ES-I3 (cell line): ENCODE measurements around the gene TMTC3.
A peak's percentile ranks its signal among the peaks of the same experiment; 100 is the strongest.
"Not testable (repeated sequence)": the region's sequence is repeated elsewhere in the genome, so short reads cannot be mapped to it uniquely, and the experiment has no call there.

ENCODE experiments used
- H3K36me3 ChIP-seq: 2 replicates; pipeline ENCODE4 v1.6.1; 2013; ENCODE audit warnings: mild to moderate bottlenecking, low read length, control low read depth, moderate library complexity; ENCODE audit not compliant: insufficient read depth
- H3K4me1 ChIP-seq: 2 replicates; pipeline ENCODE4 v1.6.1; 2013; ENCODE audit warnings: mild to moderate bottlenecking, control low read depth, low read length; ENCODE audit not compliant: insufficient read depth
- H3K9ac ChIP-seq: 2 replicates; pipeline ENCODE4 v1.6.1; 2013; ENCODE audit warnings: low read depth, mild to moderate bottlenecking, low read length, moderate library complexity
- H3K9me3 ChIP-seq: 2 replicates; pipeline ENCODE4 v1.6.1; 2013; ENCODE audit warnings: mild to moderate bottlenecking, low read length, moderate library complexity; ENCODE audit not compliant: control insufficient read depth, insufficient read depth

TMTC3 gene

GRCh38 chr12:88141774-88142609 is at the start of gene TMTC3, which contains the start of gene CEP290:
TSS of gene TMTC3 (plus strand) at chr12:88142307. CDS start at chr12:88148316, 6,009 bp downstream.
TSS of gene CEP290 (minus strand) at chr12:88142088. CDS start at chr12:88141307, 781 bp downstream.
- Histone ChIP-seq H3K36me3 (no peaks in the 10 kb centered on the region), H3K4me1 (peaks cover 29% of the 10 kb centered on the region), H3K9me3 (no peaks in the 10 kb centered on the region), H3K9ac (peak within 1 kb of the TSS; percentile 92)

DNA sequence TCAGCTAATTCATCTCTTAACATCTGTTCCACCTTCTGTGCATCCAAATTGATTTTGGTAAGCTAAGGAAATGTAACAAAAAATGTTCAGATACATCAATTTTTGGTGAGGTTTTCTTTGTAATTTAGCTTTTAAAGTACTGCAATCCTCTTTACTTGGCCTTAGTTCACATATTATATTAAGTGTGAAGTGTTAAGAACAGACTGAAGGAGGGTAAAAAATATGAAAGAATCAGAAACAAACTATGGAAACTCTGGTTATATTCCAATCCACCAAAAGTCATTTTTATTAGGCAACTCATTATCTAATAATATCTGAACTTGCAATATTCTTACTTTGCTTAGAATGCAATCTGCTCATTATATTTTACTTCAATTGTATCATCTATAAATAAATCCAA is 49.3 kb upstream of the TMTC3 start:
- H3K4me1 ChIP-seq = no peaks in the 10 kb centered on the region
- H3K9ac ChIP-seq = no peak overlapping the region
- H3K36me3 ChIP-seq = peaks cover 12% of the 10 kb centered on the region; the same call in 1 of the 2 replicates

DNA sequence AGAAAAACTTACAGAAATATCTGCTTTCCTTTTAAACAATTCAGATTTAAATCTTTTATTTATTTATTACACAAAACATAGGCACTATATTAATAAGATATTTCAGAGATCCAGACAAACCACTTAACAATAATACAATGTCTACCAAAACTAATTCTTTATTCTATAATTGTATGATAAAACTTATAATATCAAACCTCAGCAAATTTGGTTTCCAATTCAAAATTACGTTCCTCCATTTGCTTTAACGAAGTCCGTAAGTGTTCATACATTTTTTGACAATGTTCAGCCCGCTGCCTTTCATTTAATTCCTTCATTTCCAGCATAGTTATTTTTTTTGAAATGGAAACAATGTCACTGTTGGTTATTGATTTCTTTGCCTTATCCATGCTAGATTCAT is 48.5 kb upstream of the TMTC3 start:
- no peaks in the 10 kb centered on the region for H3K9me3 ChIP-seq
- H3K36me3 ChIP-seq = peaks cover 12% of the 10 kb centered on the region; the same call in 1 of the 2 replicates
- H3K9ac ChIP-seq = no peak overlapping the region
- no peaks in the 10 kb centered on the region for H3K4me1 ChIP-seq

More for the DNA sequence above, 49.3 kb upstream of the TMTC3 start:
- no peaks in the 10 kb centered on the region for H3K9me3 ChIP-seq

- no peaks in the 10 kb centered on the region for H3K36me3 ChIP-seq
- no peaks in the 10 kb centered on the region for H3K9me3 ChIP-seq
- no peaks in the 10 kb centered on the region for H3K4me1 ChIP-seq
- no peak overlapping the region for H3K9ac ChIP-seq
These were observed 34.1 kb upstream of the TMTC3 start for GRCh38 chr12:88108021-88108420.

- no peaks in the 10 kb centered on the region for H3K36me3 ChIP-seq
- H3K9ac ChIP-seq = no peak overlapping the region
- no peaks in the 10 kb centered on the region for H3K9me3 ChIP-seq
- no peaks in the 10 kb centered on the region for H3K4me1 ChIP-seq
These were observed 30.9 kb upstream of the TMTC3 start for GRCh38 chr12:88111074-88111652.

DNA sequence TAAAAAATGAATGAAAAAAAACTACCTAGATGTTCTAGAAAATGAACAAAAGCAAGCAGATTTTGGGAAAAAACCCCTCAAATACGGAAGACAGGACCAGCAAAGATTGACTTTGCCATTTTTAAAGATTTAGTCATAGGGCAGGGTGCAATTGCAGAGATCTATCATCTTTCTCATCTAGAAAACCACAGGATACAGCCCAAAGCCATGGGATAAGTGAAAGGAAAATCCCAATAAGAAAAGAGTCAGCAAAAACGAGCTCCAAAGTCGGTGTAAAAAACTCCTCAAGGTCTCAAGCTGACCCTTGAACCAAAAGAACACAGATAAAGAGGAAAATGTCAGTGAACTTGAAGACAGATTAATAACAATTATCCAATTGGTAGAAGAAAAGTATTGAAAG is 28.2 kb upstream of the TMTC3 start:
- no peaks in the 10 kb centered on the region for H3K4me1 ChIP-seq
- no peak overlapping the region for H3K9ac ChIP-seq
- no peaks in the 10 kb centered on the region for H3K9me3 ChIP-seq
- H3K36me3 ChIP-seq = no peaks in the 10 kb centered on the region

GRCh38 chr12:88122666-88123065 is 19.4 kb upstream of the TMTC3 start:
- Histone ChIP-seq H3K9me3 (no peaks in the 10 kb centered on the region), H3K9ac (no peak overlapping the region), H3K36me3 (no peaks in the 10 kb centered on the region), H3K4me1 (no peaks in the 10 kb centered on the region)

DNA sequence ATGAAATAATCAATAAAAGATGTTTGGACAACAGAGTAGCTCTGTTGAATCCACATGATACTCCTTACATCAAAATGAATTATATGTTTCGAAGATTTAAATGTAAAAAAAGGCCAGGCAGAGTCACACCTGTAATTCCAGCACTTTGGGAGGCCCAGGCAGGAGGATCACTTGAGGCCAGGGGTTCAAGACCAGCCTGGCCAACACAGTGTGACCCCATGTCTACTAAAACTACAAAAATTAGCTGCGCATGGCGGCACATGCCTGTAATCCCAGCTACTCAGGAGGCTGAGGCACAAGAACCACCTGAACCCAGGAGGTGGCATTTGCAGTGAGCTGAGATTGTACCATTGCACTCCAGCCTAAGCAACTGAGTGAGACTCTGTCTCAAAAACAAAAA is 15.0 kb upstream of the TMTC3 start:
- Histone ChIP-seq H3K9me3 (no peaks in the 10 kb centered on the region), H3K36me3 (no peaks in the 10 kb centered on the region), H3K9ac (no peak overlapping the region), H3K4me1 (no peaks in the 10 kb centered on the region)

GRCh38 chr12:88127855-88128254 is 14.3 kb upstream of the TMTC3 start:
- no peak overlapping the region for H3K9ac ChIP-seq
- H3K9me3 ChIP-seq = no peaks in the 10 kb centered on the region
- no peaks in the 10 kb centered on the region for H3K4me1 ChIP-seq
- H3K36me3 ChIP-seq = no peaks in the 10 kb centered on the region

- H3K9me3 ChIP-seq = no peaks in the 10 kb centered on the region
- no peaks in the 10 kb centered on the region for H3K4me1 ChIP-seq
- no peaks in the 10 kb centered on the region for H3K36me3 ChIP-seq
These were observed 9.7 kb upstream of the TMTC3 start for GRCh38 chr12:88132392-88132791.

GRCh38 chr12:88133181-88133580 is 8.9 kb upstream of the TMTC3 start:
- not testable (repeated sequence) for H3K9ac ChIP-seq, H3K36me3 ChIP-seq, H3K9me3 ChIP-seq, H3K4me1 ChIP-seq

More at GRCh38 chr12:88132392-88132791, 9.7 kb upstream of the TMTC3 start:
- H3K9ac ChIP-seq = no peak overlapping the region

DNA sequence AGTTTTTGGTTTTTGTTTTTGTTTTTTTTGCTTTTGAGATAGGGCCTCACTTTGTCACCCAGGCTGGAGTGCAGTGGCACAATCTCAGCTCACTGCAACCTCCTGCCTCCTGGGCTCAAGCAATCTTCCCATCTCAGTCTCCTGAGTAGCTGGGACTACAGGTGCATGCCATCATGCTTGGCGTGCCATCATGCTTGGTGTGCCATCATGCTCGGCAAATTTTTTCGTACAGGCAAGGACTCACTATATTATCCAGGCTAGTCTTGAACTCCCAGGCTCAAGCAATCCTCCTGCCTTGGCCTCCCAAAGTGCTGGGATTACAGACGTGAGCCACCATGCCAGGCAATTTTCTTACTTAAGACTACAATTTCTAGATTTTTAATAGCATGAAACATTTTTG is 2.4 kb upstream of the TMTC3 start:
- H3K4me1 ChIP-seq = peaks cover 12% of the 10 kb centered on the region
- H3K9ac ChIP-seq, H3K9me3 ChIP-seq, H3K36me3 ChIP-seq: not testable (repeated sequence)

GRCh38 chr12:88141425-88141773 is 708 bp upstream of the TMTC3 start:
- Histone ChIP-seq H3K9ac (peak overlapping the region; percentile 92), H3K4me1 (peaks cover 29% of the 10 kb centered on the region), H3K9me3 (no peaks in the 10 kb centered on the region), H3K36me3 (no peaks in the 10 kb centered on the region)

DNA sequence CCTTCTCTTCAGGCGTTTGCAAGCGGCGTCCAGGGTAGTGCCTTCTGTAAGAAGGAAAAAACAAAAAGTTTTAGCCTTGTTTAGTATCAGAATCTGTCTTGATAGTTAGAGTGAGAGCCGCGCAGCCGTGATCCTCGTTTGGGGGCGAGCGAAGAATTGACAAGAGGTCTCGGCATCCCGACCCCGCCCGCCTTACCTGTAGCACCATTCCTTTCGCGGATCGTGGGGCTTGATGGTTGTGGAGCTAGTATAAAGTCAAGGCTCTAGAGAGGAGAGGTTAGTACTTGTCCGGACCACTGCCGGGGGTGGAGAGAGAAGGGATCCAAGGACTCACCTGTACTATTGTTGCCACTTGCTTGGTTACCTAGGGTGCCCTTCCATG is 494 bp downstream of the TMTC3 start:
- H3K4me1 ChIP-seq = peaks cover 29% of the 10 kb centered on the region
- no peaks in the 10 kb centered on the region for H3K9me3 ChIP-seq
- H3K36me3 ChIP-seq = no peaks in the 10 kb centered on the region
- peak overlapping the region; percentile 92 for H3K9ac ChIP-seq

- no peak overlapping the region; the same call in 1 of the 2 replicates for H3K9ac ChIP-seq
- no peaks in the 10 kb centered on the region for H3K9me3 ChIP-seq
- H3K36me3 ChIP-seq = no peaks in the 10 kb centered on the region
- peaks cover 29% of the 10 kb centered on the region for H3K4me1 ChIP-seq
These were observed 1.9 kb downstream of the TMTC3 start for GRCh38 chr12:88144037-88144436.
